Measurements from ENCODE around the gene DLGAP1.
"Not testable (repeated sequence)": the region's sequence is repeated elsewhere in the genome, so short reads cannot be mapped to it uniquely, and the experiment has no call there.

Gene DLGAP1

DNA sequence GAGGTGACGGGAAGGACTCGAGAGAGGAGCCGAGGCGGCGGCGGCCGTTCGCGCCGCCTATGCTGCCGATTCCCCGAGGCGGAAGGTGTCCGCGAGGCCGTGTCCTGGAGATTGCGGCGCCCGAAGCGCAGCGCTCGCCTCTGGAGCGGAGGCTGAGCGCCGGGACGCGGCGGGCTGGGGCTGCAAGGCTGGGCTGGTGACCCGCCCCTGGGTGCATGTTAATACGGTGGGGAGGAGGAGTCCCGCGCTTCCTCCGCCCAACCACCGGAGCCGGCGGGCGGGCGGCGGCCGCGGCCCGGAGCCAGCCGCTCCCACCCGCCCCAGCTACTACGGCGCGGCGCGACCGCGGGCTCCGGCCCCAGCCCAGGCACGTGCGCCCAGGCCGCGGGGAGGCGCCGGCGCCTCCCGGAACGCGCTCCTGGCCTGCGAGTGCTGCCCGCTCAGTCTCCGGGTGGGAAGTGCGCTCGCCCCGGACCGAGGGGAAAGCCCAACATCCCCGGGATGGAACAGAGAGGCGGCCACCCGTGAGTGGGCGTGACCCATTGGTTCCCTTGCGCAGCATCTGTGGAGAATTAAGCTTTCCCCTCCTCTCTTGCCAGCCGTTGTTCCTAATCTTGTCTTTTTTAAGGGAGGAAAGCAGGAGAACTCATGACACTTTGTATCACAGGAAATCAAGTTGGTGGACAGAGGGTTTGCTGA, at the start of gene DLGAP1:
Gene DLGAP1 (minus strand): TSS at position 195 of the 699 bp plus-strand sequence.
- Mint-ChIP-seq H3K27me3 (peaks cover 32% of the 10 kb centered on the region), H3K27ac (no peak within 1 kb of the TSS), H3K36me3 (ENCODE audit: low read depth) (no peaks in the 10 kb centered on the region), H3K4me1 (ENCODE audit: low read depth) (peaks cover 5% of the 10 kb centered on the region), H3K4me3 (no peak within 1 kb of the TSS), H3K9me3 (peaks cover 18% of the 10 kb centered on the region)
- no peak for DNase-seq

DNA sequence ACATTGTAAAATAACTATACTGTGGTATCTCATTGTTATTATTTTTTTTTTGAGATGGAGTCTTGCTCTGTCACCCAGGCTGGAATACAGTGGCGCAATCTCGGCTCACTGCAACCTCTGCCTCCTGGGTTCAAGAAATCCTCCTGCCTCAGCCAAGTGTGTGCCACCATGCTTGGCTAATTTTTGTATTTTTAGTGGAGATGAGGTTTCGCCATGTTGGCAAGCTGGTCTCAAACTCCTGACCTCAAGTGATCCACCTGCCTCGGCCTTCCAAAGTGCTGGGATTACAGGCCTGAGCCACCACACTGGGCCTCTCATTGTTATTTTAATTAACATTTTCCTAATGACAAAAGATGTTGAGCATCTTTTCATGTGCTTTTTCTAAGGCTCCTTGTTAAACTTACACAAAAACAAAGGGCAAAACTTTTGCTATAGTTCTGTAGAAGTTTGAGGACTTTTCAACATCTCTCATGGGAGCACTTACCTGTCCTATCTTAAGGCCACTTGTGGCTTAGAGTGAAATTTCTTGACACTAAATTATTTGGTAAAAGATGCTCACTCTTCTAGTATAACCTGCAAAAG, 39.7 kb upstream of the DLGAP1 start:
- not testable (repeated sequence) for H3K36me3 Mint-ChIP-seq (ENCODE audit: low read depth); DNase-seq; H3K27ac Mint-ChIP-seq; H3K4me3 Mint-ChIP-seq; H3K27me3 Mint-ChIP-seq; H3K4me1 Mint-ChIP-seq (ENCODE audit: low read depth)
- peaks cover 15% of the 10 kb centered on the region for H3K9me3 Mint-ChIP-seq

DNA sequence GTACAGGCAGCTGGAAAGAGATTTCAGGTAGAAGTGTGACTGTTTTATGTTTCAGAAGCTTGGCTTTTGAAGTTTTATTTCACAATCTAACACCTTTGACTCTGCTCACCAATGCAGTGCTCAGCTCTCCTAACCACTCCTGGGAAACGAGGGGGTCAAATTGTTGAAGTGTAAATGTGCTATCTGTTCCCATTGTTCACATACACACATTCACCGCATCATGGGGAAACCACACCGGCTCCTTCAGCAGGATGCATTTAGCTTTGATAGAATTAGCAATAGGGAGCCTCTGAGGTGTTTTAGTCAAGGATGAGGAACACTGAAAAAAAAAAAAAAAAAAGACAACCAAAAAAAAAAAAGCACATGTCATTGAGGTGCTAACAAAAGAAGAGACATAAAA, 13.4 kb upstream of the DLGAP1 start:
- no peaks in the 10 kb centered on the region for H3K4me1 Mint-ChIP-seq (ENCODE audit: low read depth)
- H3K36me3 Mint-ChIP-seq (ENCODE audit: low read depth), result no peaks in the 10 kb centered on the region
- DNase-seq, result no peak
- H3K27me3 Mint-ChIP-seq, result no peaks in the 10 kb centered on the region
- no peak overlapping the region for H3K27ac Mint-ChIP-seq
- H3K4me3 Mint-ChIP-seq, result no peak overlapping the region
- H3K9me3 Mint-ChIP-seq, result no peaks in the 10 kb centered on the region

DNA sequence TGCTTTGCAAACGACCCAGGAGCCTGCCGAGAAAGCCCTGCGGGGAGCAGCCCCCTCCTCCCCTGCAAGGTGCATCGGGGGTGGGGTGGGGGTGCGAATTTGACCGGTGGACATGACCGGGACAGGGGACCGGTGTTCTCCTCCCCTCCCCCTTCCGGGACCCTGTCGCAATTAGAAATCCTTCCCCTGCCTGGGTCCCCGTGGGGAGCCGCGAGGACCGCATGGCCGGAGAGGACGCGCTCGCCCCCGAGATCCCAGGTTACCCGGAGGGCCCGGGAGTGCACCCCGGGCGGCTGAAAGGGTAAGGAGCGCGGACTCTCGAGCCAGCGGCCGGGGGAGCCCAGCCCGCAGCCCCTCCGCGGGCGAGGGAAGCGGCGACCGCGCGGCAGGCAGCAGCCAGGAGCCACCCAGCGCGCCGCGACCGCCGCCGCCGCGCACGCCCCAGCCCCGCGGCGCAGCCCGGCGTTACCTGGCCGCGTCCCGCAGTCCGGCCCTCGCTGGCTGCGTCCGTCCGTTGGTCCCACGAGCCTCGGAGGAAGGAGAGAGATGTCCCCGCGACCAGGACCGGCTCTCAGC, 482 bp downstream of the DLGAP1 start:
- peaks cover 15% of the 10 kb centered on the region for H3K9me3 Mint-ChIP-seq
- no peak overlapping the region for H3K4me3 Mint-ChIP-seq
- DNase-seq, result no peak
- H3K36me3 Mint-ChIP-seq (ENCODE audit: low read depth), result no peaks in the 10 kb centered on the region
- no peak overlapping the region for H3K27ac Mint-ChIP-seq
- peaks cover 5% of the 10 kb centered on the region for H3K4me1 Mint-ChIP-seq (ENCODE audit: low read depth)
- peaks cover 32% of the 10 kb centered on the region for H3K27me3 Mint-ChIP-seq

DNA sequence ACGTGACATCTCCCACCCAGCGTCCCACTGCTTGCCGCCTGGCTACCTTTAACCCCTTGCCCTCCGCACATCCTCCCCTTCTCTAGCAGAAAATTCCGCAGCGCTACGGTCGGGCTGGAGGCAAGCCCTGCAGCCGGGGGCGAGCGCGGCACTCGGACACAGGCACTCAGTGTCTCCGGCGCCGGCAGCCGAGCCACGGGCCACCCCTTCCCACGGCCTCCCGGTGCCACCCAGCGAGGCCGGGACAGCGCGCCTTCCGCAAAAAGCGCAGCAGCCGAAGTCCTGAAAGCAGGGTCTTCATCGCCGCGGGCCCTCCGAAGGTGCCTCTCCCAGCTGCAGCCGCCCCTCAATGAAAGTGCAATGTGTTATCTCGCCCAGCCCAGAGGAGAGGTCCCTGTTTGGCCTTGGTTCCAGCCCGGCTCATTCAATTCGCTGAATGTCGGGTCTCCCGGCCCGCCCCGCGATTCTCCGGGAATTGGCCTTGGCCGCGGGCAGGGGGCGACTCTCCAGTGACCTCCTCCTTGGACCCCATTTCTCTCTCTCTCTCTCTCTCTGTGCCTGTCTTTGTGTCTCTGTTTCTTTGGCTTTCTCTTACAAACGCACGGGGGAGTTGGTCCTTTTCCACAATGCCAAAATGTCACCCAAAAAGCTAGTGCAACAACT, 1.1 kb downstream of the DLGAP1 start:
- Mint-ChIP-seq H3K4me1 (ENCODE audit: low read depth) (peaks cover 5% of the 10 kb centered on the region), H3K4me3 (no peak overlapping the region), H3K9me3 (peaks cover 11% of the 10 kb centered on the region), H3K27ac (no peak overlapping the region), H3K36me3 (ENCODE audit: low read depth) (no peaks in the 10 kb centered on the region), H3K27me3 (peaks cover 32% of the 10 kb centered on the region)
- DNase-seq, result peak; percentile 23

DNA sequence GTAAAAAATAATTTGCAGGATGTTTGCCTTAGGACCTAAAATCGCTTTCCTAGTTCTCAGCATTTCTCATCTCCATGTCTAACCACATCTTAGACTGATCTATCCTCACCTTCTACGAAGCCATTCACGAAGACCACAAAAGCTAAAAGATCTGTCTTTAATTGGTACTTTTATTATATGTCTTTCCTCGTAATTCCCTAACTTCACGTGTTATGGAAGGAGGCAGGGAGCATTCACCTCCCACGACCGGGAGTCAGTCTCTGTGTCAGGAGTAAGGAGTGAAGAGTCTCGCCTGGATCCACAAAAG, 1.6 kb downstream of the DLGAP1 start:
- peaks cover 7% of the 10 kb centered on the region for H3K9me3 Mint-ChIP-seq
- no peak overlapping the region for H3K27ac Mint-ChIP-seq
- peaks cover 32% of the 10 kb centered on the region for H3K27me3 Mint-ChIP-seq
- no peak for DNase-seq
- H3K4me3 Mint-ChIP-seq, result no peak overlapping the region
- H3K4me1 Mint-ChIP-seq (ENCODE audit: low read depth), result peaks cover 5% of the 10 kb centered on the region
- H3K36me3 Mint-ChIP-seq (ENCODE audit: low read depth), result no peaks in the 10 kb centered on the region

DNA sequence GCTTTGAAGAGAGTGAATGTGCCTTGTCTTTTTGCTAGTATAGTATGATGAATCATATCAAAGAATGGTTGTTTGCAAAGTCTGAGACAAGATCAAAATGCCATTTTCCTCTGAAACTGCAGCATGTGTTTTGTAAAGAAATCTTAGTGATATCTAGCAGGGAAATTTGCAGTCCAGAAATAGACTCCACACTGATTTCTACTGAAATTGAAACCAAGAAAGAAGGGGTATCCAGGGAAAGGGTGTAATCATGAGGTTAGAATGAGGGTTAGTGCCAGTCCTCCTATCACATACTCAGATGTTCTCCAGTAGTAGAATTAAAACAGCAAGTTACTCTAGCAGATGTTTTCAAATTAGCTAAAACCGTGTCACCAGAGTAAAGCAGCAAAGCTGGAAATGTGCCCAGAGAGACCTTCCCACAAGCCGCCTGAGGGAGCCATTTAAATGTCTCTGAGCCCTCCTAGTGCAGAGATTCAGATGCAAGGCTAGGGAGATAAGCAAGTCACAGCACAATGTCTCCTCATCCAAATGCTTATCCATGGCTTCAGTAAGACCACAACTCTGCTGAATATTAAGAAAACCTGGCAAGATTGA, 4.9 kb downstream of the DLGAP1 start:
- Mint-ChIP-seq H3K4me1 (ENCODE audit: low read depth) (no peaks in the 10 kb centered on the region), H3K36me3 (ENCODE audit: low read depth) (no peaks in the 10 kb centered on the region), H3K27ac (no peak overlapping the region), H3K4me3 (no peak overlapping the region), H3K27me3 (peaks cover 23% of the 10 kb centered on the region), H3K9me3 (peaks cover 5% of the 10 kb centered on the region)
- DNase-seq, result no peak

DNA sequence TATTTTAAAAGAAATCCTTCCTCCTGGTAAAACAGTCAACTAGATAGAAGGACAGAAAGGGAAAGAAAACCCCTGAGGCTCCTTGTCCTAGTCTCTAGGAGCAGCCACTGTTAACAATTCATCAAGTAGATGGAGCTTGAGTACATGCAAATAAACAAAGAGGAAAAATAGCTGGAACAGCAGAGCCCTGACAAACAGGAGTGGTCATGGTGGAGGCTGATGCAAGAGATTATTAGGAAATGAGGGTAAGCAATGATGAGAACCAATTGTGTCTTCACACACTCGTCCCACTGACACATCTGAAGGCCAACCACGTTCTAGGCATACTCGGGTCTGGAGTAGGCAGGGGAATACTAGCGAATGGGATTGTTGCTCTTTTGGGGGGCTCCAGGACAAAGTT, 9.2 kb downstream of the DLGAP1 start:
- Mint-ChIP-seq H3K36me3 (ENCODE audit: low read depth) (no peaks in the 10 kb centered on the region), H3K4me1 (ENCODE audit: low read depth) (no peaks in the 10 kb centered on the region), H3K4me3 (no peak overlapping the region), H3K27me3 (no peaks in the 10 kb centered on the region), H3K9me3 (no peaks in the 10 kb centered on the region), H3K27ac (no peak overlapping the region)
- no peak for DNase-seq

DNA sequence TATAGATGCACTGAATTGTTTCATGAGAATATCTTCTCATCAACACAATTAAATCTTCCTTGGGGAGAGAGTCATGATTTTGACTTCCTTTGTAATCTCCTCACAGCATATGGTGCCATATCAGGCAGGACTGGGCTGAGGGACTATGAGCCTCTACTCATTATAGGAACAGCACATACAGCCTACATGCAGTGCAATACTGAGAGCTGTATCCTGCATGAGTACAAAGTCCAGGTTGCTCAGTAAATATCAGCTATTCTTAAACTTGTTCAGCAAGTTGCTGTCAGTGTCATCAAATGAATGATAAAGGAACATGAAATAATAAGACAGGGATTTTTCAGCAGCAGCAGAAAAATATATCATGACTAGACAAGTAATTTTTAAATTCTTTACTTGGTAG, 10.8 kb downstream of the DLGAP1 start:
- Mint-ChIP-seq H3K27me3 (no peaks in the 10 kb centered on the region), H3K4me1 (ENCODE audit: low read depth) (no peaks in the 10 kb centered on the region), H3K27ac (no peak overlapping the region), H3K9me3 (no peaks in the 10 kb centered on the region), H3K36me3 (ENCODE audit: low read depth) (no peaks in the 10 kb centered on the region), H3K4me3 (no peak overlapping the region)
- no peak for DNase-seq

DNA sequence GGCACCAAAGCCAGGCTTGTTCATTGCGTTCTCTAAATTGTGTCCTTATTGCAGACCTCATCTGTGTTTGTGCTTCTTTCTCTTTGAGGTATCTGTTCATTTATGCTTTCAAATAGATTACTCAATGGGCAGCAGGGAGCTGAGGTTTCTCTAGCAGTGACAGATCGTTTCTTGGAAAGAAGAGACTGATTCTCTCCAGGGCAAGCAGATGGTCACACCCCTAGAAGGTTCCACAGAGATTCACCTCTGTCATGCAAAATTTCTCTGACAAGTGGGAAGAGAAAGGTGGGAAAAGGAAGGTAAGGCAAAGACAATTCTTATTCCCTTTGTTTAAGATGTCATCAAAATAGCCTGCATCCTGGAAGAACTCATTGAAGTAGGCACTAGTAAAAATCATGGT, 14.0 kb downstream of the DLGAP1 start:
- Mint-ChIP-seq H3K4me3 (no peak overlapping the region), H3K27ac (no peak overlapping the region), H3K9me3 (no peaks in the 10 kb centered on the region), H3K4me1 (ENCODE audit: low read depth) (no peaks in the 10 kb centered on the region), H3K36me3 (ENCODE audit: low read depth) (no peaks in the 10 kb centered on the region), H3K27me3 (no peaks in the 10 kb centered on the region)
- no peak for DNase-seq

DNA sequence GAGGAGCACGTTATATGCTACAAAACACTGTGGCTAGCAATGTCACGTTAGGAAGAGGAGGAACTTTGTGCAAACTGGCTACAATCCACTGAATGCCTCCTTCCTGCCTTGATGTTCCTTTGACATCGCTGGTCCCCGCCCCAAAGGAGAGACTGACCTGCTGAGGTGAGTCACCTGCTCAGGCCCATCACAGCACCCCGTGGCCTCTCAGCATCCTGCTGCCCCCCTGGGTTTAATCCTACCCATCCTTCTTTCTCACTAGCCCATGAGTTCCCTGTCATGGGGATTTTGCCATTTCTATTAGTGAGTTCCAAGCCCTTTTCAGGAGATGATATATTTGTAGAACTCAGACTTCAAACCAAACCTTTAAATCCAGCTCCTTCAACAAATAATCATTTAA, 16.2 kb downstream of the DLGAP1 start:
- Mint-ChIP-seq H3K9me3 (no peaks in the 10 kb centered on the region), H3K27ac (no peak overlapping the region), H3K4me3 (no peak overlapping the region), H3K4me1 (ENCODE audit: low read depth) (no peaks in the 10 kb centered on the region), H3K27me3 (no peaks in the 10 kb centered on the region), H3K36me3 (ENCODE audit: low read depth) (no peaks in the 10 kb centered on the region)
- DNase-seq, result no peak

DNA sequence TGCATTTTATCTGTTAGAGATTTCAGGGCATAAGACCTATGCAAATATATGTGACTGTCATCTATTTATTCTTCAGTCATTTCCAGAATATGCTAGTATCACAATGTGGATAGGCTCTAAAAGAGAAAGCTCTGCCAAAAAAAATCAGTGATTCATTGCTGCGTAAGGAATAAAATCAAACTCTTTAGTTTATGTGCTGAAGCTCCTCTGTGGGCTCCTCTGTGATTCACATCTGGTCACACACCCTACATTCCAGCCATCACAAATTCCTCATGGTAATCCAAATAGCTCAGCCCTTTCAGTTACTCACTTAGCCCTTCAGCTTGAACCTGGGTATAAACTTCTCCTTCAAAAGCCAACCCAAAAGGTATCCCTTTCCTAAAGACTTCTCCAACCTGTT, 21.4 kb downstream of the DLGAP1 start:
- no peak for DNase-seq
- Mint-ChIP-seq H3K9me3 (peaks cover 2% of the 10 kb centered on the region), H3K27me3 (no peaks in the 10 kb centered on the region), H3K36me3 (ENCODE audit: low read depth) (no peaks in the 10 kb centered on the region), H3K27ac (no peak overlapping the region), H3K4me1 (ENCODE audit: low read depth) (no peaks in the 10 kb centered on the region), H3K4me3 (no peak overlapping the region)

DNA sequence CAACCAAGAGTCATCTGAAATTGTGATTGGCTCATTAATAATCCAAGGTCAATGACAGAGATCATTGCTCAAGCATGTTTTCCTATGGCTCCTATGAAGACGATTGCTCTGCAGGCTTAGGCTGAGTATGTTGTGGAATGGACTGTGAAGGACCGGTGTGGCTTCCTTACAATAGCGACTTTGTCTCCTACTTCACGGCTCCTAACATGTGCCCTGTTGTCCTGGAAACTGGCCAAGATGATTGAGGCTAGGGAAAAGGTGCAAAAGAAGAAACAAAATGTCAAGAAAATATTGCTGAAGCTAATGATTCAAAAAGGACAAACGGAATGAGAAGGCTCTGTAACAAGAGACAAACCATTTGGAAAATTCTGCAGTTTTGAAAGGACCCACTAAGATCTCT, 24.3 kb downstream of the DLGAP1 start:
- Mint-ChIP-seq H3K27ac (no peak overlapping the region), H3K9me3 (peaks cover 4% of the 10 kb centered on the region), H3K36me3 (ENCODE audit: low read depth) (no peaks in the 10 kb centered on the region), H3K4me3 (no peak overlapping the region), H3K4me1 (ENCODE audit: low read depth) (no peaks in the 10 kb centered on the region), H3K27me3 (no peaks in the 10 kb centered on the region)
- DNase-seq, result no peak

DNA sequence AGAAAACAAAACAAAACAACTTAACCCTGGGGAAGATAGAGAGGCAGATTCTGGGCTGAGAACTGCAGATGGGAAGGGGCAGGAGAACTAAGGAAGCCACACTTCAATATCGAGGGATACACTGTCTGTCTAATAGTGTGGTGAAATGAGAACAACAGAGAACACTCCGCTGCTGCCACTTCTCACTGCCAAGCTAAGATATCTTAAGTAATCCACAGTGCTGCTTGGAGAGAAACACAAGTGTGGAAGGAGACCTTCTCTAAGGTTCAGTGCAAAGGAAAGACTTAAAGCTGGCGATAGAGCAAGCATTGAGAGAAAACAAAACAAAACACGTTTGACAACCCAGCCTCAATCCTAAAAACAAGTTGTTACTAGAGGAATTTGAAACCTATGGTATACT, 37.4 kb downstream of the DLGAP1 start:
- Mint-ChIP-seq H3K9me3 (peaks cover 9% of the 10 kb centered on the region), H3K4me1 (ENCODE audit: low read depth) (no peaks in the 10 kb centered on the region)

DNA sequence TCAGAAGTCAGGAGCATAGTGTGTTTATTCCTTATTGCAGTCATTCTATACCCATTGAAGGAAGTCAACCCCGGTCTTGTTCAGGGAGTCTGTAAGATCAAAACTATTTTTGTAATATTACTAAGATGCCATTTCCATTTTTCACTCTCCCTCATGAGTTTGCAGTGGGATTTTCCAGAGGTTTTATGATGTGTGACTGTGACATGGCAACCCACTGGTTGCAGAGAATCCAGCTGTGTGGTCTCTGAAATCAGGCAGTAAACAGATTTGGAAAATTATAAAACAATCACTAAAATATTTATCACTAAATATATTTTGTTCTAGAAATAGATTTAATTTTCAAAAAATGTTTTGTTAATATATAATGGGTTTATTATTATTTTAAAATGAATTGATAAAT, 38.1 kb downstream of the DLGAP1 start:
- H3K4me3 Mint-ChIP-seq, result no peak overlapping the region
- peaks cover 12% of the 10 kb centered on the region for H3K9me3 Mint-ChIP-seq
- H3K27me3 Mint-ChIP-seq, result no peaks in the 10 kb centered on the region
- no peak for DNase-seq
- H3K4me1 Mint-ChIP-seq (ENCODE audit: low read depth), result no peaks in the 10 kb centered on the region
- no peak overlapping the region for H3K27ac Mint-ChIP-seq
- no peaks in the 10 kb centered on the region for H3K36me3 Mint-ChIP-seq (ENCODE audit: low read depth)

More for the DNA sequence above, 37.4 kb downstream of the DLGAP1 start:
- DNase-seq, result no peak
- no peak overlapping the region for H3K27ac Mint-ChIP-seq
- H3K27me3 Mint-ChIP-seq, result no peaks in the 10 kb centered on the region
- no peak overlapping the region for H3K4me3 Mint-ChIP-seq
- H3K36me3 Mint-ChIP-seq (ENCODE audit: low read depth), result no peaks in the 10 kb centered on the region

All from activated T-cell treated with anti-CD3 and anti-CD28 coated beads, Interleukin-2, amount 50 U/mL, for 24 hours (primary cell).